LNCaP clone FGC (cell line): ENCODE results near the gene UBR3.

Experiments used
- DNase-seq: peaks from one replicate; pipeline ENCODE4 v3.0.0-alpha.2; 2011; ENCODE audit warnings: low read depth
- H3K4me3 ChIP-seq: 2 replicates; pipeline ENCODE4 v1.5.1; 2011; ENCODE audit warnings: mild to moderate bottlenecking, low read depth, low read length, control low read depth
- CTCF ChIP-seq: IDR thresholded peaks from 2 replicates; pipeline ENCODE4 v1.5.1; 2012; ENCODE audit warnings: mild to moderate bottlenecking; ENCODE audit not compliant: control insufficient read depth, insufficient read depth; ENCODE audit errors: extremely low read depth

The UBR3 gene

DNA sequence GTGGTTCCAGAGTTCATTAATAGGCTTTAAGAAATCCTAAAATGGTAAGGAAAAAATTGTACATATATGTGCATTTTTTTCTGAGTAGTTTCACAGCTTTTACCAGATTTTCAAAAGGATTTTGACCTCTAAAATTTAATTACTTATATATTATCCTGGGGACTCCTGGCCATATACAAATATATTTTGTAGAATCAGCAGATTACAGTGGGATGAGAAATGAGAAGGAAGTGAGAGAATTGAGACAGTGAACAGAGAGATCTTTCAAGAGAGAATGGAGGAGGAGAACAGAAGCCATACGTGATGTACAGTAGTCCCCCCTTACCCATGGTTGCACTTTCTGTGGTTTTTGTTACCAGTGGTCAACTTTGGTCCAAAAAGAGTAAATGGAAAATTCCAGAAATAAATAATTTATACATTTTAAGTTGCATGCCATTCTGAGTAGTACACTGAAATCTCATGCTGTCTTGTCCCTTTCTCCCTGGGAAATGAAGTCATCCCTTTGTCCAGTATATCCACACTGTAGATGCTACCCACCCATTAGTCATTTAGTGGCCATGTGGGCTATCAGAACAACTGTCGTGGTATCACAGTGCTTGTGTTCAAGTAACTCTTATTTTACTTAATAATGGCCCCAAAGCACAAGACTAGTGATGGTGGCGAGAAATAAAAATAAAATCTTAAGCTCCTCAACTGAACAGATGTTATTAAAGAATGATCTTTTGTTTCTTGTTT lies 220.2 kb downstream of the UBR3 start:
- TF ChIP-seq CTCF, result no peak
- no peak for DNase-seq
- H3K4me3 ChIP-seq, result no peak overlapping the region

GRCh38 chr2:170052151-170052550 lies 224.9 kb downstream of the UBR3 start:
- no peak for TF ChIP-seq CTCF
- H3K4me3 ChIP-seq, result no peak overlapping the region
- no peak for DNase-seq

- H3K4me3 ChIP-seq, result no peak overlapping the region
- no peak for TF ChIP-seq CTCF
- DNase-seq, result no peak
These were observed 227.7 kb downstream of the UBR3 start for GRCh38 chr2:170054997-170055396.

- DNase-seq, result no peak
- no peak overlapping the region for H3K4me3 ChIP-seq
- no peak for TF ChIP-seq CTCF
These were observed 229.6 kb downstream of the UBR3 start for GRCh38 chr2:170056900-170057299.

DNA sequence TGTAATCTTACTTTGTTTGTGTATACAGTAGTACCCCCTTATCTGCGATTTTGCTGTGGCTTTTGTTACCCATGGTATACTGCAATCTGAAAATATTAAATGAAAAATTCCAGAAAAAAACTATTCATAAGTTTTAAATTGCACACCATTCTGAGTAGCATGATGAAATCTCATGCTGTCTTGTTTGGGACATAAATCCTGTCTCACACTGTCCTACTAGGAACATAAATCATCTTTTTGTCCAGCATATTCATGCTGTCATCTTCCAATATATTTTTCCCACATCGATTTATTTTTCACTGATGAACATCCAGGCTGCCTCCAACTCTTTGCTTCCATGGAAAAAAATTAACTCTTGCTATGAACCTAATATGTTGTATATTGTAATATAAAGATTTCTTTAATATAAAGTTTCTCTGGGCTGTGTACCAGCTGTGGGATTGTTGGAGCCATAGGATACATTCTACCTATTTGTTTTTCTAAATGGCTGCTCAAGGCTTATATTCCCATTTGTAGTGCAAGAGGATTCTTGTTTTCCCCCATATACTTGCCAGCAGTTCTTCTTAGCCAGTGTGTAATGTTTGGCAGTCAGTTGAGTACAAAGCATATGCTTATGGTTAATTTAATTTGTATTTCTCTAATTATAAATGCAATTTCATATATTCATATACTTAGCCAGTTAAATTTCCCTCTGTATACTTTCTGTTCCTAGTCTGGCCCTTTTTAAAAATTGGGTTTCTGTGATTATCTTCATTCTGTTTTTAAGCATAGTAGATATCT lies 236.4 kb downstream of the UBR3 start:
- no peak for DNase-seq
- no peak for TF ChIP-seq CTCF
- H3K4me3 ChIP-seq, result no peak overlapping the region

GRCh38 chr2:170070778-170071177 lies 243.5 kb downstream of the UBR3 start:
- no peak overlapping the region for H3K4me3 ChIP-seq
- TF ChIP-seq CTCF, result no peak
- DNase-seq, result no peak
